MCF 10A (cell line): ENCODE results near the gene TMEM169. TPM values are rescaled to one million over a fixed set of nuclear protein-coding genes. Genes with fewer than 3 reads are reported as not detected.

Source experiments
- BruUV-seq: library from RNA; stranded (reverse); fragments of 400-500 nt; replicated peaks from 2 replicates; lab custom pipeline; 2021; lab: Mats Ljungman, UMichigan
- CTCF ChIA-PET: fragments of 300-600 bp; sonication (Branson Sonifier 250); formaldehyde crosslinking; extraction: SDS; loops from one replicate; lab custom pipeline; 2021; ENCODE audit warnings: antibody characterized with exemption, inconsistent platforms; lab: Yijun Ruan, JAX
- POLR2A ChIA-PET: fragments of 300-600, 350-650 bp; sonication (Branson Sonifier 250); formaldehyde crosslinking; extraction: SDS; loops from one replicate; lab custom pipeline; 2020; ENCODE audit warnings: antibody characterized with exemption, inconsistent platforms; lab: Yijun Ruan, JAX
- DNase-seq: peaks from one replicate; pipeline ENCODE4 v3.0.0-alpha.2; 2018; ENCODE audit not compliant: unreplicated experiment
- H3K27ac Mint-ChIP-seq: one replicate; pipeline ENCODE4 v1.8.0; 2022; ENCODE audit warnings: mild to moderate bottlenecking, low read depth, mixed read lengths; ENCODE audit not compliant: unreplicated experiment
- H3K27me3 Mint-ChIP-seq: one replicate; pipeline ENCODE4 v1.8.0; 2022; ENCODE audit warnings: mixed read lengths; ENCODE audit not compliant: insufficient read depth, unreplicated experiment
- H3K36me3 Mint-ChIP-seq: one replicate; pipeline ENCODE4 v1.8.0; 2022; ENCODE audit warnings: mild to moderate bottlenecking, moderate library complexity, mixed read lengths; ENCODE audit not compliant: insufficient read depth, unreplicated experiment
- H3K4me1 Mint-ChIP-seq: one replicate; pipeline ENCODE4 v1.8.0; 2022; ENCODE audit warnings: mixed read lengths; ENCODE audit not compliant: insufficient read depth, unreplicated experiment
- H3K4me3 Mint-ChIP-seq: one replicate; pipeline ENCODE4 v1.8.0; 2022; ENCODE audit warnings: mild to moderate bottlenecking, moderate library complexity, mixed read lengths; ENCODE audit not compliant: unreplicated experiment
- H3K9me3 Mint-ChIP-seq: one replicate; pipeline ENCODE4 v1.8.0; 2022; ENCODE audit warnings: mixed read lengths; ENCODE audit not compliant: unreplicated experiment
- intact Hi-C: fragments of 100-400 bp; cut with micrococcal nuclease; formaldehyde crosslinking; loops from 2 replicates; pipeline ENCODE4 v1.14.1; 2022
- total RNA-seq: library from RNA; stranded (reverse); gene quantifications from 2 replicates; pipeline ENCODE4 v1.2.3, GENCODE V29; 2022
- TF ChIP-seq, protein P1 (sequence below): fragments of 200-600 bp; IDR thresholded peaks from one replicate; pipeline ENCODE4 v1.8.0; 2022; ENCODE audit warnings: antibody characterized with exemption, mild to moderate bottlenecking; ENCODE audit not compliant: unreplicated experiment

TMEM169 gene
- total RNA-seq, 1 experiment from 2014 or later = 0.35 TPM

GRCh38 chr2:216107760-216108159, 26.0 kb downstream of the TMEM169 start:
- no peak for DNase-seq
- CTCF ChIA-PET = interaction anchor here (0.6 kb wide), 2 partner anchors 51 to 1329 kb away, joined by 3 read pairs; no protein-coding TSS in a partner anchor

DNA sequence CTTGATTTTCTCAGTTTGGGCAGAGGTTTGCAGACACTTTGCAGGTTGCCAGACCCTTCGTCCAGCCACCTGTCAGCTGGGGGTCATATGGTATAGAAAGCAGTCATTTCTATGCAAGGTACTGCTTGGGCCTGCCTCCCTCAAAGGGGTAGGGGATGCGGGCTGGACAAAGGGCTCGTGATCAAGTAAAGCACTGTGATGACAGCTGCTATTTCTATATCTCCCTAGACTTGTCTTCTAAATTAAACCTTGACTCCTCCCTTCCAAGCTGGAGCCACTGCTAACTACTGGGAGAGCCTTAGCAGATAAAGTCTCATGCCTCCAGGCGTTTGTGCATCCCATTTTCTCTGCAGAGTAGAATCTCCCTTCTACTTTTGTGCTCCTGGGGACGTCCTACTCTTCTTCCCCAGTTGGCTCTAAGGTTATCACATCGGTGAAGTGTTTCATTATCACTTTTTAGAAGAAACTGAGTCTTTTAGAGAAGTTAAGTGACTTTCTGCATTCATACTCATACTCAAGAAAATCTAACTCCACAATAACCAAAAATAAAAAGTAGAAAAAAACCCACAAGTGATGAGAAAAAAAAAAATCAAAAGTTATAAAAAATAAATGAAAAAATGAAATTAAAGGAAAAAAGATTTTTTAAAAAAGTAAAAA, 26.7 kb downstream of the TMEM169 start:
- ChIA-PET POLR2A (interaction anchor here (0.6 to 3.6 kb wide), 19 partner anchors 10 to 389 kb away, joined by 3 to 37 read pairs (median 4); partner anchors contain the start of genes PECR, RPL37A, SMARCAL1 and TMEM169), CTCF (interaction anchor here (0.6 to 2.3 kb wide), 5 partner anchors 7 to 1330 kb away, joined by 3 to 5 read pairs (median 3); no protein-coding TSS in a partner anchor)
- no peaks in the 10 kb centered on the region for H3K27me3 Mint-ChIP-seq
- TF ChIP-seq, protein P1, sequence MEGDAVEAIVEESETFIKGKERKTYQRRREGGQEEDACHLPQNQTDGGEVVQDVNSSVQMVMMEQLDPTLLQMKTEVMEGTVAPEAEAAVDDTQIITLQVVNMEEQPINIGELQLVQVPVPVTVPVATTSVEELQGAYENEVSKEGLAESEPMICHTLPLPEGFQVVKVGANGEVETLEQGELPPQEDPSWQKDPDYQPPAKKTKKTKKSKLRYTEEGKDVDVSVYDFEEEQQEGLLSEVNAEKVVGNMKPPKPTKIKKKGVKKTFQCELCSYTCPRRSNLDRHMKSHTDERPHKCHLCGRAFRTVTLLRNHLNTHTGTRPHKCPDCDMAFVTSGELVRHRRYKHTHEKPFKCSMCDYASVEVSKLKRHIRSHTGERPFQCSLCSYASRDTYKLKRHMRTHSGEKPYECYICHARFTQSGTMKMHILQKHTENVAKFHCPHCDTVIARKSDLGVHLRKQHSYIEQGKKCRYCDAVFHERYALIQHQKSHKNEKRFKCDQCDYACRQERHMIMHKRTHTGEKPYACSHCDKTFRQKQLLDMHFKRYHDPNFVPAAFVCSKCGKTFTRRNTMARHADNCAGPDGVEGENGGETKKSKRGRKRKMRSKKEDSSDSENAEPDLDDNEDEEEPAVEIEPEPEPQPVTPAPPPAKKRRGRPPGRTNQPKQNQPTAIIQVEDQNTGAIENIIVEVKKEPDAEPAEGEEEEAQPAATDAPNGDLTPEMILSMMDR = no peak
- intact Hi-C loops = loop anchor here (2.0 to 10.0 kb wide), 2 partner anchors 28 to 74 kb away; partner anchors contain the start of genes PECR and TMEM169
- peak overlapping the region; percentile 100 for H3K4me3 Mint-ChIP-seq
- H3K36me3 Mint-ChIP-seq = peaks cover 39% of the 10 kb centered on the region
- H3K9me3 Mint-ChIP-seq = no peaks in the 10 kb centered on the region
- H3K4me1 Mint-ChIP-seq = peaks cover 17% of the 10 kb centered on the region
- TSS peak; percentile 99 for BruUV-seq
- DNase-seq = no peak
- peak overlapping the region; percentile 100 for H3K27ac Mint-ChIP-seq

More at GRCh38 chr2:216107760-216108159, 26.0 kb downstream of the TMEM169 start:
- peaks cover 13% of the 10 kb centered on the region for H3K4me1 Mint-ChIP-seq
- TF ChIP-seq, protein P1 = no peak
- H3K9me3 Mint-ChIP-seq = no peaks in the 10 kb centered on the region
- H3K36me3 Mint-ChIP-seq = peaks cover 32% of the 10 kb centered on the region
- H3K27me3 Mint-ChIP-seq = no peaks in the 10 kb centered on the region
- BruUV-seq = no TSS peak
- peak overlapping the region; percentile 35 for H3K27ac Mint-ChIP-seq
- intact Hi-C loops = loop anchor here (2.0 to 10.0 kb wide), 2 partner anchors 27 to 73 kb away; partner anchors contain the start of genes PECR and TMEM169
- POLR2A ChIA-PET = interaction anchor here (0.7 to 3.6 kb wide), 4 partner anchors 18 to 390 kb away, joined by 3 to 37 read pairs (median 15); partner anchors contain the start of genes PECR, RPL37A and TMEM169
- peak overlapping the region; percentile 100 for H3K4me3 Mint-ChIP-seq

- CTCF ChIA-PET = interaction anchor here (0.5 to 2.3 kb wide), 21 partner anchors 8 to 607 kb away, joined by 3 to 21 read pairs (median 3); partner anchors contain the start of genes PECR and TMEM169
- TF ChIP-seq, protein P1 = no peak
- no peaks in the 10 kb centered on the region for H3K9me3 Mint-ChIP-seq
- H3K4me3 Mint-ChIP-seq = peak within 1 kb of the TSS; percentile 100
- no peaks in the 10 kb centered on the region for H3K27me3 Mint-ChIP-seq
- POLR2A ChIA-PET = interaction anchor here (0.5 to 3.6 kb wide), 25 partner anchors 9 to 1318 kb away, joined by 3 to 37 read pairs (median 4); partner anchors contain the start of genes PECR, RPL37A, SMARCAL1 and TMEM169
- peaks cover 47% of the 10 kb centered on the region for H3K36me3 Mint-ChIP-seq
- H3K27ac Mint-ChIP-seq = peak within 1 kb of the TSS; percentile 100
- intact Hi-C loops = loop anchor here (2.0 to 10.0 kb wide), 2 partner anchors 28 to 74 kb away; partner anchors contain the start of genes PECR and TMEM169
- peaks cover 24% of the 10 kb centered on the region for H3K4me1 Mint-ChIP-seq
- no TSS peak for BruUV-seq
- DNase-seq = peak; percentile 95
Observed at GRCh38 chr2:216108967-216109921, 27.5 kb downstream of the TMEM169 start, which contains the start of gene XRCC5. TSS of gene XRCC5 (plus strand) at chr2:216109348. CDS start at chr2:216109437, 89 bp downstream.
